ENCODE measurements around the gene TMEM106A.
"Not testable (repeated sequence)": the region's sequence is repeated elsewhere in the genome, so short reads cannot be mapped to it uniquely, and the experiment has no call there.

Gene TMEM106A

DNA sequence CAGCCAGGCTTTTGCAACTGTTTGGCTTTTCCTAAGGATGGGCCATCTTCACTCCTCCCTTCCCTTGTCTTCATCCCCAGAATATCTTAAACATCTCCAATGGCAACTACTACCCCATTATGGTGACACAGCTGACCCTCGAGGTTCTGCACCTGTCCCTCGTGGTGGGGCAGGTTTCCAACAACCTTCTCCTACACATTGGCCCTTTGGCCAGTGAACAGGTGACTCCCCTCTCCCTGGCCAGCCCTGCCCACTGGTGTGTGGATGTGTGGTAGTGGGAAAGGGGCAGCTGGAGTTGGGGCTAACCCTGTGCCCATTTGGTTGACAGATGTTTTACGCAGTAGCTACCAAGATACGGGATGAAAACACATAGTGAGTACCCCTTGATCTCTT, 4.7 kb downstream of the TMEM106A start:
- no peak for DNase-seq (ENCODE audit: low read depth)

DNA sequence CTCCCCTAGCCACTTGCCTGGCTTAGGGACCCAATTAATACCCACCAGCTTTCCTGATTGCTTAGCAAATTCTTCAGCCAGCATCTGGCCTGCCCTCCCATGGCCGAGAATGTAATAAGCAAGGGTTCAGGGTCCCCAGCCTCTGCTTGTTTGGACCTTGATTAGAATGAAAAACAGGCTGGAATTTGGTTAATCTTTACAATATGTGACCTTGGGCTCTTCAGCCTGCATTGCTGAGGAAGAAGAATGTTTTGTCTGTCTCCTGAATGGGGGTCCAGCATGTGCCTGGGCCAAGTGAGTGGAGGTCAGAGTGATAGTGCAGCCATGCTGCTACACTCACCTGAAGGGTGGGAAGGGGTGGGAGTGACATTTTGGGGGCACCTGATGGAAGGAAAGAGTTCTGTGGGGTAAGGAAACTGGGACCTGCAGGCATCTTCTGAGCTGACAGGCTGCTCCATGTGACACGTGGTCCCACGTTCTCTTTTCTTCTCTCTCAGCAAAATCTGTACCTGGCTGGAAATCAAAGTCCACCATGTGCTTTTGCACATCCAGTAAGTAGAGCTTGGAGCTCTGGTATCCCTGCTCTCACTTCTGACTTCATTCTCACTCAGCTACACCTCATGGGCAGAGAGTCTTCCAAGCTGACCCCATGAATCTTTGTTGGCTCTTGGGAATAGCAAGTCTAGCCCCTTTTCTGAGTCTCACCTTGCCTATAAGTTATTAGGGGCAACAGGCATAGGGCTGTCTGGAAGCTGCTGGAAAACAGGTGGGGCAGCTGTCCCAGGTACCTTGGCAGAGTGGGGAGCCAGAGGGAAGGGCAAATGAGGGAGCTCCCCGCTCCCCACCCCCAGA, 5.3 kb downstream of the TMEM106A start:
- DNase-seq (ENCODE audit: low read depth): no peak

DNA sequence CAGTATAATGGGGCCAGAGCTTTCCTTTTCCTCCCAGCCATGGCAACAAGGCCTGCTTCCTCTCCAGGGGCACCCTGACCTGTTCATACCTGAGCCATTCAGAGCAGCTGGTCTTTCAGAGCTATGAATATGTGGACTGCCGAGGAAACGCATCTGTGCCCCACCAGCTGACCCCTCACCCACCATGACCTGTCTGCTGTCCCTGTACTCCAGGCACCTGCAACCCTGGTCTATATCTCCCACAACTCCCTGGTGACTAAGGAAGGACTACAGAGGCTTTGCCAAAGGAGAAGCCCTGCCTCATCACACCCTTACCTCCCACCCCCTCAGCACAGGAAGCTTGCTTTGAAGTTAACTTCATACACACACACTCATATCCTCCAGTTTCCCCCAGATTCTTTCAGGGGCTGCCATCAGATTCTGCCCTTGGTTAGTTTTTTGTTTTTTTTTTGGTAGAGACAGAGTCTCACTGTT, 6.0 kb downstream of the TMEM106A start:
- no peak for DNase-seq (ENCODE audit: low read depth)

DNA sequence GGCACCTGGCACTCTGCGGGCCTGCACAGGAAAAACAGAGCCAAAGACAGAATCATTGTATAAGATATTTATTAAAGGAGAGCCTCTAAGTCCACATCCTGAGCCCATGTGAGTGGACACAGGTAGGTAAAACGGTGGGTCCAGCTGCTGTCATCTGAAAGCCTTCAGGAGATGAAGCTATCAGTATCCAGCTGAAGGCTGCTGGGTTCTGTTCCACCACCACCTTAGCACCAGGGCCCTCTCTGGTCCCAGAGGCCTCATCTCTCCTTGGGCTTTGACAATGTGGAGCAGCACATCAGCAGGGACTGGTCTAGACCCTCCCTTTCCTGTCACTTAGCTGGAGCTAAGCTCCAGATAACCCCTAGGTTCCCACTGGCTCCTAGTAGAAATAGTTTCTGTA, 7.3 kb downstream of the TMEM106A start:
- DNase-seq (ENCODE audit: low read depth): no peak

DNA sequence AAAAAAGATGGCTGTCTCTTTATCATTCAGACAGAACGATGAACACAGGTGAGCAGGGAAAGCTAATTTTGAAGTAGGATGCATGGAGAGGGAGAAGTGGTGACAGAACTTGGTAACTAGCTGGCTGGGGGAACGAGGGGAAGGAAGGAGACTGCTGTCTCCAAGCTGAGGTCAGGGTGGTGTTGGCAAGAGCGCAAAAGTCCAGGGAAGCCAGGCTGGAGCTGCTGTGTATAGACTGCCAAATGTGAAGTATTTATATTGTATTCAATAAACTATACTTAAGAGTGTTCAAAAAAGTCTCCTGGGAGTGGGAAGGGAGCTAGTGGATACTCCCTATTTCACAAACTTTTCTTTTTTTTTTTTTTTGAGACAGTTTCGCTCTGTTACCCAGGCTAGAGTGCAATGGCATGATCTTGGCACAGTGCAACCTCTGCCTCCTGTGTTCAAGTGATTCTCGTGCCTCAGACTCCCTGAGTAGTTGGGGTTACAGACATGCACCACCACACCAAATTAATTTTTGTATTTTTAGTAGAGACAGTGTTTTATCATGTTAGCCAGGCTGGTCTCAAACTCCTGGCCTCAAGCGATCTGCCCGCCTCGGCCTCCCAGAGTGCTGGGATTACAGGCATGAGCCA, 8.2 kb downstream of the TMEM106A start:
- no peak for DNase-seq (ENCODE audit: low read depth)

DNA sequence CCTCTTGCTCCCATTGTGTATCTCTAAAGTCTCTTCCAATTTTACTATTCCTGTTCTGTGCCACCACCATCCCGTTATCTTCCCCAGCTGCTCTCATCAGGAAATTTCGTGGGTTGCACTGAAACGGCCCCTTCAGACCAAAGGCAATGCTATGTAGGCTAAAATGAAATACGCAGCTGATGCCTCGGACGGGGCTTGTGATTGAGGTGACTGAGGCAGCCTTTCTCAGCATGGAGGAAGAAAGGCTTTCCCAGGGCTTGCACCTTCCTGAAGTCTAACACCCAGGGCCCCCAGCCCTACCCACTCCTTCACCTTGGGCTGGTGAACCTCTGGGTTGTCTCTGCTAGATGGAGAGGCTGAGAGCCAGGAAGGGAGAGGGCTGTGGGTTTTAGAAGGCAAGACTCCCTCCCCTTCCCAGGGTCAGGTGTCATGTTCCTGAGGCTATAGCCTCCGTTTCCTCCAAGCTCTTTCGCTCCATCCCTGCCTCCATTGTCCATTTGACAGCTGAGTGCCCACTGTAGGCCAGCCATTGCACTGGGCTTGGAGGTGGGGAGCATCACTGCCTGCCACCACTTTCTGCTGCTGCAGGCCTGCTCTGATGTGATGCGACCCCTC, 8.9 kb downstream of the TMEM106A start:
- DNase-seq (ENCODE audit: low read depth): no peak

DNA sequence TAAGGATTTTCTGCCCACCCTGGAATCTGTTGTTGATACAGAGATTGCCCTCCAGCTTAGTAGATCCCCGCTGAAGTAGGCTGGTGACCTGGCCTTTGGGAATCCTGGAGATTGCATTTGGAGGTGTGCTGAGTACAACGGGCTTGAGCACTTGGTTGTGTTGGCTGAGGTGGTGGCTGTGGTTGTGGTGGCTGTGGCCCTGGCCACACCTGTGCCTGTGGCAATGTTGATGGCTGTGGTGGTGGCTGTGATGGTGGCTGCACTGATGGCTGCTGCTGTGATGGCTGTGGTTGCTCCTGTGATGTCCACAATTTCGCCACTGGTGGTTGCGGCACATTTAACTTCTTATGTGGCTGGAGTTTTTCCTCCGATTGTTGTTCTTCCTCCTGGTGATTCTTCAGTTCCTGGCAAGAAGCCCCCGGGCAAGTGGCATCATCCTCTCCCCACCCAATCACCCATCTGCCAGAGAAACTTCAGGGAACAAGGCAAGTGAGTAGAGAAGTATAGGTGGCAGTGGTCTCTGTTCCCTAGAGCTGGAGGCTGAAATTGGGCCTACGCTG, 12.6 kb downstream of the TMEM106A start:
- DNase-seq (ENCODE audit: low read depth): no peak

DNA sequence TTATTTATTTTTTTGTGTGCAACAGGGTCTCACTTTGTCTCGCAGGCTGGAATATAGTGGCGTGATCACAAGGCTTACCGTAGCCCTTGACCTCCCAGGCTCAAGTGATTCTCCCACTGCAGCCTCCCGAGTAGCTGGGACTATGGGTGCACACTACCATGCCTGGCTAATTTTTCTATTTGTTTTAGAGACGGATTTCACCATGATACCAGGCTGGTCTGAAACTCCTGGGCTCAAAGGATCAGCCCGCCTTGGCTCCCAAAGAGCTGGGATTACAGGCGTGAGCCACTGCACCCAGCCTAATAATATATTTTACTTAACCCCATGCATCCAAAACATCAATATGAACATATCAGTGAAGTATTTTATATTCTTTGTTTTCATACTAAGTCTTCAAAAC, 14.7 kb downstream of the TMEM106A start:
- DNase-seq (ENCODE audit: low read depth): no peak

DNA sequence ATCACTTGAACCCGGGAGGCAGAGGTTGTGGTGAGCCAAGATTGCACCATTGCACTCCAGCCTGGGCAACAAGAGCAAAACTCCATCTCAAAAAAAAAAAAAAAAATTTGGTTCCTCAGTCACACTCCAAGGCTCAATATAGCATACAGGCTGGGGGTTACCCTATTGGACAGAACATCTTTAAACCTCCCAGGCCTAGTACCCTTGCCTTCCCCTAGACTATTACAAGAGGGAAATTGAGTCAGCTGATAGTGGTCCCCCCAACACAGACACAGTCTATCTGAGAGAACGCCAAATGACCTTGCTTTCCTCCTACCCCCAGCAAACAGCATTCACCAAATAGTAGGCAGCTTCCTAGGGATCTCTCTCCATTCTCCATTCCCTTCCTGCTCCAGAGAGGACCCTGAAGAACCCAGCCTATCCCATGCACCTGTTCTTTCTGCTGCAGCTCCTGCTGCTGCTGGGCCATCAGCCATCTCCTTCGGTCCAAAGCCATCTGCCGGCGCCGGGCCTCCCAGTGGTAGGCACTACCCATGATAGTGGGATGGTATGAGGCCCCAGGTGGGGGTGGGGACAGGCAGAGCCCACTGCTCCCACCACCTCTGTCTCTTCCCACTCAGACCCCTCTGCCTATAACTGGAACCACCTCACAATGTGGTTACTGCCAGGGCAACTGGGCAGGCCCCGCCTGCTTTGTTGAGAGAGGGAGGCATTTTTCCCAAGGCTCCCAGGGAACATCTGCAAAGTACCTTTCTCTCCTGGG, 16.5 kb downstream of the TMEM106A start, which contains the start of gene CCDC200:
Gene CCDC200, minus strand, starts transcription at position 604 of the 763 bp plus-strand sequence. Its CDS starts 69 bp downstream, at position 535.
- not testable (repeated sequence) for DNase-seq (ENCODE audit: low read depth)

DNA sequence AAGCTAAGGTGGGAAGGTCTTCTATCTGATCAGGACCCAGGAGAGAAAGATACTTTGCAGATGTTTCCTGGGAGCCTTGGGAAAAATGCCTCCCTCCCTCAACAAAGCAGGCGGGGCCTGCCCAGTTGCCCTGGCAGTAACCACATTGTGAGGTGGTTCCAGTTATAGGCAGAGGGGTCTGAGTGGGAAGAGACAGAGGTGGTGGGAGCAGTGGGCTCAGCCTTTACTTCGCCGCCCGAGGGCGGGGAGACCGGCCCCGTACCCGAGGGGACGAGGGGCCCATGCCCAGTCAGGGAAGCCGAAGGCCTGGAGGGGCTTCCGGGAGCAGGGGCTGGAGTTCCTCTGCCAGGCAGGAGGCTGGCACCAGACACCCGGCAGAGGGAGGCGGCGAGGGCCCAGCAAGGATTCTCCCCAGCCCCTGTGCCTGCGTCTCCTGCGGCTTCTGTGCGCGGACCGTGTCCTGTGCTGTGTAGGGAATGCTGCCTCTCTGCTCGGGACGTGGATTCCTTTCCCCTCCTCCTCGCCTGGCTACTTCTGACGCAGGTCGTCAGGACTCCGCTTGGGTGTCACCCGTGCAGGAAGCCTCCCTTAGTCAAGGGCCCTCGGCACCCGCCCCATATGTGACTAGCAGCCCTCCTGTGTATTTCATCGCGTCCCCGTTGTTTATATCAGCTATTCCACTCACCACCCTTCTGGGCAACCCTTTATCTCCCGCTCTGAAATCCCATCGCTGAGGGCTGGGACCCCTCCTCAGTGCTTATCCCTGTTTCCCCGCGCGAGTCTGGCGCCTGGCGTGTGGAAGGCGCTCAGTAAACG, 19.7 kb downstream of the TMEM106A start:
- DNase-seq (ENCODE audit: low read depth): not testable (repeated sequence)

DNA sequence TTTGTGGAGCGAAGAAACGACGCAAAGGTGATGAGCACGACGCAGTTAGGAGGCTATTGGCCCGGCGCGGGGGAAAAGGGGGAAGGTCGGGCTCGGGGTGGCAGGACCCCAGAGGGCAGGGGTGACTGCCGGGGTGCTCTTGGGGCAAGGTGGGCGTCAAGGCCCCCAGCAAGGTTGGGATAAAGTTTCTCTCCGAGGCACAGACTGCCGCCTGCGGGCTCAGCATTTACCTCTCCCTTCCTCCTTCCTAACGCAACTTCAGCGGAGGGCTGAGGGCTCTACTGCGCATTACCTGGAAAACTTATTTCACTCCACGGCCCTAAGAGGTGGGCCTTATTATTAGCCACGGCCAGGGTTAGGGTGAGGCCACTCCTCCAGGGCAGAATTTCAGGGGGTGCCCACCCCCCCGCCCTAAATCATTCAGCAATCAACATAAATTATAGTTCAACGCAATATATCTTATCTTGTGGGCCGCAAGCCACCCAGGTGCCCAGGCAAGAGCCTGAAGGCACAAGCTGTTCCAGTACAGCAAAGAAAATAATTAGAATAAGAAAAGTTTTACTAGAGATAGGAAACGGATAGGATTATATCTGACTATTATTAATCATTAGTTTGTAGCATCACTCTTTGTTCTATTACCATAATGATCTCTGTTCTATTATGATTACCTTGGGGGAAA, 20.5 kb downstream of the TMEM106A start:
- not testable (repeated sequence) for DNase-seq (ENCODE audit: low read depth)

DNA sequence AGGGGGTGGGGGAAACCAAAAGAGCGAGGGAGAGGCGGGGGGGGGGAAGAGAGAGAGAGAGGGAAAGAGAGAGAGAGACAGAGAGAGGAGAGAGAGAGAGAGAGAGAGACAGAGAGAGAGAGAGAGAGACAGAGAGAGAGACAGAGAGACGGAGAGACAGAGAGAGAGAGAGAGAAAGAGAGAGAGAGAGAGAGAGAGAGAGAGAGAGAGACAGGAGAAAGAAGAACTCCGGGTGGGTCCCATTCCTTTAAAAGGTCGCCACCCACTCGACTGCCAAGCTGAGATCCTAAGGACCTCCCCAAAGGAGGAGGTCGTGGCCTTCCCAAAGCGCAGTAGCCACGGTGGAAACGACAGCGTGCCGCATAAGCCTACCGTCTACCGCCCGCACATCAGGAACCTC, 21.6 kb downstream of the TMEM106A start:
- not testable (repeated sequence) for DNase-seq (ENCODE audit: low read depth)

DNA sequence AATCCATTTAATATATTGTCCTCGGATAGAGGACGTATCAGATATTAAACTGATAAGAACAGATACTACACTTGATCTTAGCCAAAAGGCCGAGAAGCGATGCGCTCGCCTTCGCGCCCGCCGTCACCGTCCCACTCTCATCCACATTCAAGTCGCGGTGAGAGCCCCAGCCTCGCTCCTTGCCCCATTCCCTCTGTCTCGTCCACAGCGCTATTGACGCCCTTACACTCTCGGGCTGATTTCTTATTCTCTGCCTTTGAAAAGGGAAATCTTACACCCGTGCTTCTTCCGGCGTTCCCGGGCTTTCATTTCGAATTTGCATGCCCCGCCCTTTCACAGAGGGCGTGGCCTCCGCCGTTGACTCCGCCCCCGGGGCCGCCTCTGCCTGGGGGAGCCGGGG, 22.2 kb downstream of the TMEM106A start, which contains the start of gene RNU2-1:
Gene RNU2-1, minus strand, starts transcription at position 101 of the 400 bp plus-strand sequence.
- DNase-seq (ENCODE audit: low read depth): not testable (repeated sequence)

DNA sequence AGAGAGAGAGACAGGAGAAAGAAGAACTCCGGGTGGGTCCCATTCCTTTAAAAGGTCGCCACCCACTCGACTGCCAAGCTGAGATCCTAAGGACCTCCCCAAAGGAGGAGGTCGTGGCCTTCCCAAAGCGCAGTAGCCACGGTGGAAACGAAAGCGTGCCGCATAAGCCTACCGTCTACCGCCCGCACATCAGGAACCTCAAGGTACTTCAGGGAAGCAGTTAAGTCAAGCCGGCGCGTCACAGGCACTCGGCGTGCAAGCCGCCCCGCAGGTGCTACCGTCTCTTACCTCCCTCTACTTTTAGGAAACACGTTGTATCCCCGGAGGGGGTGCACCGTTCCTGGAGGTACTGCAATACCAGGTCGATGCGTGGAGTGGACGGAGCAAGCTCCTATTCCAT, 27.9 kb downstream of the TMEM106A start:
- not testable (repeated sequence) for DNase-seq (ENCODE audit: low read depth)

DNA sequence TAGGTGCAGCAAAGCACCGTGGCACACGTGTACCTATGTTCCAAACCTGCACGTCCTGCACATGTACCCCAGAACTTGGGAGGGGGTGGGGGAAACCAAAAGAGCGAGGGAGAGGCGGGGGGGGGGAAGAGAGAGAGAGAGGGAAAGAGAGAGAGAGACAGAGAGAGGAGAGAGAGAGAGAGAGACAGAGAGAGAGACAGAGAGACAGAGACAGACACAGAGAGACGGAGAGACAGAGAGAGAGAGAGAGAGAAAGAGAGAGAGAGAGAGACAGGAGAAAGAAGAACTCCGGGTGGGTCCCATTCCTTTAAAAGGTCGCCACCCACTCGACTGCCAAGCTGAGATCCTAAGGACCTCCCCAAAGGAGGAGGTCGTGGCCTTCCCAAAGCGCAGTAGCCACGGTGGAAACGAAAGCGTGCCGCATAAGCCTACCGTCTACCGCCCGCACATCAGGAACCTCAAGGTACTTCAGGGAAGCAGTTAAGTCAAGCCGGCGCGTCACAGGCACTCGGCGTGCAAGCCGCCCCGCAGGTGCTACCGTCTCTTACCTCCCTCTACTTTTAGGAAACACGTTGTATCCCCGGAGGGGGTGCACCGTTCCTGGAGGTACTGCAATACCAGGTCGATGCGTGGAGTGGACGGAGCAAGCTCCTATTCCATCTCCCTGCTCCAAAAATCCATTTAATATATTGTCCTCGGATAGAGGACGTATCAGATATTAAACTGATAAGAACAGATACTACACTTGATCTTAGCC, 29.1 kb downstream of the TMEM106A start:
- not testable (repeated sequence) for DNase-seq (ENCODE audit: low read depth)

DNA sequence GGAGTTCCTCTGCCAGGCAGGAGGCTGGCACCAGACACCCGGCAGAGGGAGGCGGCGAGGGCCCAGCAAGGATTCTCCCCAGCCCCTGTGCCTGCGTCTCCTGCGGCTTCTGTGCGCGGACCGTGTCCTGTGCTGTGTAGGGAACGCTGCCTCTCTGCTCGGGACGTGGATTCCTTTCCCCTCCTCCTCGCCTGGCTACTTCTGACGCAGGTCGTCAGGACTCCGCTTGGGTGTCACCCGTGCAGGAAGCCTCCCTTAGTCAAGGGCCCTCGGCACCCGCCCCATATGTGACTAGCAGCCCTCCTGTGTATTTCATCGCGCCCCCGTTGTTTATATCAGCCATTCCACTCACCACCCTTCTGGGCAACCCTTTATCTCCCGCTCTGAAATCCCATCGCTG, 34.8 kb downstream of the TMEM106A start:
- not testable (repeated sequence) for DNase-seq (ENCODE audit: low read depth)

Data from activated T-helper 9 cell treated with anti-CD3 and anti-CD28 coated beads, Interleukin-2, amount 50 U/mL, for 16 hours (primary cell).